ACC112 (cell line): ENCODE measurements around the gene TNP2.

Experiments used
- H2AFZ ChIP-seq: fragments of 200-600 bp; sonication (generic); one replicate; pipeline ENCODE4 v1.6.0; 2017; ENCODE audit warnings: antibody characterized with exemption, low read length; ENCODE audit not compliant: unreplicated experiment
- H3K27ac ChIP-seq: fragments of 200-600 bp; sonication (generic); 2 replicates; pipeline ENCODE4 v1.5.1; 2014; ENCODE audit warnings: low read depth, mild to moderate bottlenecking, antibody characterized with exemption, low read length, moderate library complexity
- H3K27me3 ChIP-seq: fragments of 200-600 bp; sonication (generic); 2 replicates; pipeline ENCODE4 v1.6.1; 2014; ENCODE audit warnings: mild to moderate bottlenecking, antibody characterized with exemption, low read length, moderate library complexity, mixed read lengths; ENCODE audit not compliant: insufficient read depth
- H3K36me3 ChIP-seq: fragments of 200-600 bp; sonication (generic); 2 replicates; pipeline ENCODE4 v1.6.1; 2016; ENCODE audit warnings: mild to moderate bottlenecking, antibody characterized with exemption, low read length, moderate library complexity, mixed read lengths; ENCODE audit not compliant: insufficient read depth
- H3K4me1 ChIP-seq: fragments of 200-600 bp; sonication (generic); one replicate; pipeline ENCODE4 v1.6.1; 2016; ENCODE audit warnings: low read length, mixed read lengths; ENCODE audit not compliant: insufficient read depth, unreplicated experiment, control insufficient read depth
- H3K4me3 ChIP-seq: fragments of 200-600 bp; sonication (generic); 2 replicates; pipeline ENCODE4 v1.5.1; 2014; ENCODE audit warnings: mild to moderate bottlenecking, low read depth, low read length
- H3K79me2 ChIP-seq: fragments of 200-600 bp; sonication (generic); one replicate; pipeline ENCODE4 v1.6.0; 2016; ENCODE audit warnings: low read length; ENCODE audit not compliant: control insufficient read depth, unreplicated experiment, insufficient read depth

Gene TNP2

DNA sequence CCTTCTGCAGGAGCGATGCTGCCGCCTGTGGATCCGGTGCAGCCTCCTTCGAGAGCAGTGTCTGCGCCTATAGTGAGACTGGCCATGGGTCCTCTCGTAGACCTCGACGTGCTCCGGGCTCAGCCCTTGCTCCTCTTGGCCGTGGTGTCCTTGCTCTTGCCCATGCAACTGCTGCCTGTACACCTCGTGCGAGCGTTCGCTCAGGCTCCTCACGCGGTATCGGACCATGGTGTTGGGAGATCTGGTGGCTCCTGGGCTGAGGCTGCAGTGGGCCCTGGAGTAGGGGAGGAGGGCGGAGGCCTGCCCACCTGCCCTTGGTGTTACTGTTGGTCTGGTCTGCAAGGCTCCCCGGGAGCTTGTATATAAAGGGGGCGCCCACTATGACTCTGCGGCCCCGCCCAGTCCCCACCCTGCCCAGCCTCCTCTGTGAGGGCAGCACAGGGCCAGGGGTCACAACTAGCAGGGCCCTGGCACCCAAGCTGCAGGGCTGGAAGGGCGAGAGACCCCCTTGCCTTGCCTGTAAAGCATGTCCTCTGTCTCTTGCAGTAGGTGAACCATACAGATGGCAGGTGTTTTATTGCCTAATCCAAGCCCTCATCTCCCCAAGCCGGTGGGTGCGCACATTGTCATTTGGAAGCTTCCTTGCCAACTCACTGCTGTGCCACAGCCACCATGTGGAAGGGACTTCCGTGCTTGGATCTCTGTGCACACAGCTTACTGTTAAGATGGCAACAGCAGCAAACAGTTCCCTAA lies 7.2 kb upstream of the TNP2 start, which contains the start of gene PRM2:
Gene PRM2 (minus strand): TSS at position 338 of the 753 bp plus-strand sequence. CDS start 110 bp downstream, at position 228.
- Histone ChIP-seq H3K27me3 (no peaks in the 10 kb centered on the region), H3K4me3 (no peak within 1 kb of the TSS), H2AFZ (no peak within 1 kb of the TSS), H3K79me2 (no peaks in the 10 kb centered on the region), H3K4me1 (no peaks in the 10 kb centered on the region), H3K27ac (no peak within 1 kb of the TSS), H3K36me3 (no peaks in the 10 kb centered on the region)

DNA sequence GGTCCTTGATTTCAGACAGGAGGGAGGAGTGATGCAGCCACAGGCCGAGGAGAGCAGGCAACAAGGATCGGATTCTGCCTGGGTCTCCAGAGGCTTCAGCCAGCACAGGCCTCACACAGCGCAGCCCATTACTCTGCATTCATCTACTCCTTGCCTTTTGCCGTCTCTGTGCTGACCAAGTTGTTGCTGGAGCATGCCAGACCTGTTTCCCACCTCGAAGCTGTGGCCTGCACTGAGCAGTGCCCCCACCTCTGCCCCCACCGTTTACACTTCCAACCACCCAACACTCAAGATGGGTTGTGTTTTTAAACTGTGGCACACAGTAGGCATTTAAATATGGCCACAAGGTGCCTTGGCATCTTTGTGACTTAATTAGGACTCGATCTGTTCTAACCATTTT lies 5.8 kb upstream of the TNP2 start:
- H2AFZ ChIP-seq = no peak overlapping the region
- no peaks in the 10 kb centered on the region for H3K36me3 ChIP-seq
- no peaks in the 10 kb centered on the region for H3K79me2 ChIP-seq
- no peaks in the 10 kb centered on the region for H3K4me1 ChIP-seq
- H3K27ac ChIP-seq = no peak overlapping the region
- no peak overlapping the region for H3K4me3 ChIP-seq
- no peaks in the 10 kb centered on the region for H3K27me3 ChIP-seq

DNA sequence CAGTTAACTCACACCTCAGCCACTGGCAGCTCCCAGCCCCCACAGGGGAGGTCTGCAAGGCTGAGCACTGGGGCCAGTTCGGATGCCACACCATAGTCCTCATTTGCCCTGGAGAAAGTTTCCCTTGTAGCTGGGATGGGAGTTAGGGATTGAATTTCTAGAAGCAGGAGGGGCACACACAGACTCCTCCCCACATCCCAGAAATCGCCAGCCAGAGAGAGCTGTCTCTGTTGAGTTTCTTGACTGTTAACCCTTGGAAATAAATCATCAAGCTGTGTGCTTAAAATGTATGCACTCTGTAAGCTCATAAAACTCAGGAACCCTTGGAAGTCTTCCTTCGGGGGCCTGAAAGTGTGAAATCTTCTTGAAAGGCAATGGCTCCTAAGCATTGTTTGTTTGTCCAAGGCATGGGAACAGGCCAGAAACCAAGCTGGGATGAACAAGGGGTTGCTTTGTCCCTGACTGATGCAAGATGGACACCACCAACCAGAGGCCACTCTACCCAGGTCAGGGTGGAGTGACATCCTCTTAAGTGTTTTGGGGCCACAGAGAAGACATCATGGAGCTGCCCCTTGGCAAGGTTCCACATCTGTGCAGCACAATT lies 4.7 kb upstream of the TNP2 start:
- H3K4me1 ChIP-seq = no peaks in the 10 kb centered on the region
- H3K4me3 ChIP-seq = no peak overlapping the region
- H3K27me3 ChIP-seq = no peaks in the 10 kb centered on the region
- H3K36me3 ChIP-seq = no peaks in the 10 kb centered on the region
- H2AFZ ChIP-seq = no peak overlapping the region
- H3K79me2 ChIP-seq = no peaks in the 10 kb centered on the region
- H3K27ac ChIP-seq = no peak overlapping the region

DNA sequence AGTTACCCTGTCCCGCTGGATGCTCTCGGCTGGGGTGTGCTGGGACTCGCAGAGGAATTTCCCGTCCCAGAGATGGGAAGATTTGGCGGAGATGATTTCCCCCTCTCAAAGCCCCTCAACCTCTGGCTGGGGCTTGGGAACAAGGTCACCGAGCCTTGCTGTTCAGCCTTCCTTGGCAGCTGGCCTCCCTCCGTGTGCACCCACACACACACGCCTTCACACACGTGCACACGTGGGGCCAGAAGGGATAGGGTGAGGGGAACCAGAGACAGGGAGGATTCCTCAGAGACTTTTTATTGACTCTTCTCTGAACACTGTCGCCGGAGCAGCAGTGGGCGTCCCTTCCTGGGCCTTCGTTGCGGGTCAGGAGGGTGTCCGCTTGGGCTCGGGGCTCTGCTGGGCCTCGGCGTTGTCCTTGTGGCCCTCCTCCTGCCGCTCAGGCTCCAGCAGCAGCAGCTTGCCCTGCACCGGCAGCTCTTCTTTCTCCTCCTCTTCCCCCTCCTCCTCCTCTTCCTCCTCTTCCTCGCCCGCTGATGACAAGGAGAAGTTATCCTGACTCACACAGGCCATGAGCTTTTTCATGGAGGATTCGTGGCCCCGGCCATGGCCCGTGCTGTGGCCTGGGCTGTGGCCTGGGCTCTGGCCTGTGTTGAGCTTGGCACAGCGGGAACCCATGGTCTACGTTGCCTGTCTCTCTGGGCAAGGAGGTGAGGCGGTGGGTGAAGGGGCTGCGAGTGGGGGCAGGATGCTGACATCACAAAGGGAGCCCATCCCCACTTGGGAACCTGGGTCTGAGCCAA lies 4.0 kb upstream of the TNP2 start, which contains the start of gene PRM3:
Gene PRM3 (minus strand): TSS at position 709 of the 800 bp plus-strand sequence. CDS start 34 bp downstream, at position 675.
- Histone ChIP-seq H2AFZ (no peak within 1 kb of the TSS), H3K79me2 (no peaks in the 10 kb centered on the region), H3K27ac (no peak within 1 kb of the TSS), H3K27me3 (no peaks in the 10 kb centered on the region), H3K4me3 (no peak within 1 kb of the TSS), H3K4me1 (no peaks in the 10 kb centered on the region), H3K36me3 (no peaks in the 10 kb centered on the region)

DNA sequence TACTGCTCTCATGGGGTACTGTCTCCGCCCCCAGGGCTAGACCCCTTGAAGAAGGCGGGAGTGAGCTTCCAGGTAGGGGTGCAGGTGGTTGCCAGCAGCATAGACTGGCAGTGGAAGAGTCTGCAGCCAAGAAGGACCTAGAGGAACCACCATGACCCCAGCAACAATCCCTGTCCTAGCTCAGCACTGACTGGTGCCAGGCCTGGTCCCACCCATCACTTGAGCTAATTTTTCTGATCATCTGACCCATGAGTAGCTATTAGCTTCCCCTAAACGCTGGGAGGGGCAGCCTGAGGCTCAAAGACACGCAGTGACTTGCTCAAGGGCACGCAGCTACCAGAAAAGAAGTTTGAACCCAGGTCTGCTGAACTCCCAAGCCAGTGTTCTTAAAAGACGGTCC lies 3.4 kb upstream of the TNP2 start:
- no peaks in the 10 kb centered on the region for H3K36me3 ChIP-seq
- H3K4me1 ChIP-seq = no peaks in the 10 kb centered on the region
- H3K4me3 ChIP-seq = no peak overlapping the region
- peaks cover 3% of the 10 kb centered on the region; the same call in 1 of the 2 replicates for H3K27me3 ChIP-seq
- no peak overlapping the region for H3K27ac ChIP-seq
- H3K79me2 ChIP-seq = no peaks in the 10 kb centered on the region
- H2AFZ ChIP-seq = no peak overlapping the region

DNA sequence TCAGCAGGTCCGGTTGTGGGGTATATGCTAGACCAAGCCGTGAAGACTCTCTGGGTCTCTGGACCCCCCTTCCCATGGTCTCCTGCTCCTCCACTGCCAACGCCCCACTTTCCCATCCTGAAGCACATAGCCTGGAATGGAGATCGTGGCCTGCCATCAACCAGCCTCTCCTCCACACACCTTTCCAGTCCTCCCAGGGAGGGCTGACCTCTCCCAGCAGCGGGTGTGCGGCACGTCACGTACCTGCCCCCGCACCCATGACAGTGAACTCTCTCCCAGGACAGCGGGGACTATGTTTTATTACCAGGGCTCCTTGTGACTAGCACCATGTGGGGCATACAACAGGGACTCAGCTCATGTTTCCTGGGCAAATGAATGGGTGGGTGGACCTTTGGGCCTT lies 2.5 kb upstream of the TNP2 start:
- no peak overlapping the region for H3K27ac ChIP-seq
- peaks cover 3% of the 10 kb centered on the region; the same call in 1 of the 2 replicates for H3K27me3 ChIP-seq
- H3K79me2 ChIP-seq = no peaks in the 10 kb centered on the region
- no peaks in the 10 kb centered on the region for H3K36me3 ChIP-seq
- no peaks in the 10 kb centered on the region for H3K4me1 ChIP-seq
- H2AFZ ChIP-seq = no peak overlapping the region
- H3K4me3 ChIP-seq = no peak overlapping the region

DNA sequence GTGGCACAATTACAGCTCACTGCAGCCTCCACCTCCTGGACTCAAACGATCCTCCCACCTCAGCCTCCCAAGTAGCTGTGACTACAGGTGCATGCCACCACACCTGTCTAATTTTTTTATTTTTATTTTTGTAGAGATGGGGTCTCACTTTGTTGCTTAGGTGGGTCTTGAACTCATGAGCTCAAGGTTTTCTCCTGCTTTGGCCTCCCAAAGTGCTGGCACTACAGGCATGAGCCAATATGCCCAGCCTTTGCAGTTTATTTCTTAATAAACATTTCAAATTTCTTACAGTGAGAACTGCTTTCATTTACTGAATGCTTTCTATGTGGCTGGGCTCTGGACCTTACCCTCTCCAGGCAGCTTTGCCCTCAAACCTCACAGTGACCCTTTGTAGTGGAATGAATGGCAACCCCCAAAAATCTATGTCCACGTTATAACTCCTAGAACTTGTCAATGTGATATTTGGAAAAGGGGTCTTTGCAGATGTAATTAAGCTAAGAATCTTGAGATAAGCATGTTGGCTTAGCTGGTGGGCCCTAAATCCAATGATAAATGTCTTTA lies 1.6 kb upstream of the TNP2 start:
- Histone ChIP-seq H3K79me2 (no peaks in the 10 kb centered on the region), H2AFZ (no peak overlapping the region), H3K4me1 (no peaks in the 10 kb centered on the region), H3K27ac (no peak overlapping the region), H3K4me3 (no peak overlapping the region), H3K27me3 (peaks cover 3% of the 10 kb centered on the region; the same call in 1 of the 2 replicates), H3K36me3 (no peaks in the 10 kb centered on the region)

DNA sequence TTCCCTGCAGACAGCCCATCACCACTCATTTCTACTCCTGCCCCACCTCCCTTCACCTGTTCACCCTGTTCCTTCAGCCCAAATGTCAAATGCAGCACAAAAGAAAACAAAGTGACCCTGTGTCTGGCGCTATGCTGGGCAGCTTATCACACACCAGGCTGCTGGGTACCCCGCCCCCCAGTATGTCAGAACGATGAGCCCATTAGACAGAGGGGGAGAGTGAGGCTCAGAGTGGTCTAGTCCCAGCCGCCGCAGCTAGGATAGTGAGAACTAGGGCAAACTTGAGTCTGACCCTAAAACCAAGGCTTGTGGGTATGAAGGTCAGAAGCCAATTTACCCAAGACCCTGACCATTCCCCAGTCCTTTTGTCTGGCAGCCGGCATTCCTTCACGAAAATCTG lies 4.0 kb downstream of the TNP2 start:
- no peak overlapping the region for H3K27ac ChIP-seq
- no peak overlapping the region for H3K4me3 ChIP-seq
- peaks cover 3% of the 10 kb centered on the region; the same call in 1 of the 2 replicates for H3K27me3 ChIP-seq
- H3K79me2 ChIP-seq = no peaks in the 10 kb centered on the region
- H3K4me1 ChIP-seq = no peaks in the 10 kb centered on the region
- H2AFZ ChIP-seq = no peak overlapping the region
- H3K36me3 ChIP-seq = no peaks in the 10 kb centered on the region

DNA sequence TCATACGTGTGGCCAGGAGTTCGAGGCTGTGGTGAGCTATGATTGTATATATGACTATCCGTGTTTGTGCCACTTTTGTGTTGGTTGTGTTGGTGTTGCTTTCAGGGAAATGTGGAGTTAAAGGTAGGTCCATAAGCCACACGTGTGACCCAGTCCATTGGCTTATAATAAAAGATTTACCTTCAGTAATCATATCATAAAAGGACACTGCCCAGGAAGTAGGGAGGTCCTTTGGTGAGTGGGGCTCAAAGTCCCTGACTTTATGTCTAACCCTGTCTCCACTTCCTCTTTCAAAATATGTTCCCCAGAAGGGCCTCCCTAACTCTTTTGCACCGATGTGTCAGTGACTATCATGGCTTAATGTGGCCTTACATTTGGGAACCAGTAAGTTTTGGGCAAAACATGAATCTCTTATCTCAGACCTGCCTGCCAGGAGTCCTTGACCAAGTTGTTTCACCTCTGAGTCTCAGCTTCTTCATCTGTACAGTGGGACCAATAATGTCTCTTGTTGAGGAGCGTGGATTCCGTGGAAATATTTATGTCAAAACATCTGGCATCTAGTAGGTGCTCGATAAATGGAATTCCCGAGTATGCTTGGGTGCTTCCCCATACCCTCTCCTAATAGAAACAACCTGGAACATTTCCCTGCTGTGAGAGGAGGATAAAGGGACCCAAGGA lies 4.8 kb downstream of the TNP2 start:
- H2AFZ ChIP-seq = no peak overlapping the region
- H3K27me3 ChIP-seq = peaks cover 3% of the 10 kb centered on the region; the same call in 1 of the 2 replicates
- no peaks in the 10 kb centered on the region for H3K36me3 ChIP-seq
- peaks cover under 1% of the 10 kb centered on the region for H3K4me1 ChIP-seq
- no peak overlapping the region for H3K27ac ChIP-seq
- H3K4me3 ChIP-seq = no peak overlapping the region
- H3K79me2 ChIP-seq = no peaks in the 10 kb centered on the region

DNA sequence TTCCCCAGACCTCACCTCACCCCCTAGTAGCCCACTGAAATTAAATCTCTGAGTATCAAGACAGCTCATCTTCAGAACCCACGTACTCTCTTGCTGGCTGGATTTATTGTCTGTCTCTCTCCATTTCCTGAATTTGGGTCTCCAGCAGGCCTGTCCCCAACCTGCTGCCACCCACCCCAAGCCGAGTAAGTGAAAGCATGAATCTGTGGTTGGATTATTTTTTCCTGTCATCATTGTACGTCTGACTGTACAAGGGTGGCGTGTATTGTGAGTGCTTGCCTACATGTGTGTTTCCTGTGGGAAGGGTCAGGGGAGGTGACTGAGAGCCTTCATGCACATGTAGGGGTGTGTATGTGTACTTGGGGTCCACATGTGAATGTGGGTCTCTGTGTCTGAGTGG lies 5.4 kb downstream of the TNP2 start:
- no peaks in the 10 kb centered on the region for H3K36me3 ChIP-seq
- H3K4me3 ChIP-seq = no peak overlapping the region
- no peak overlapping the region for H2AFZ ChIP-seq
- peaks cover 3% of the 10 kb centered on the region; the same call in 1 of the 2 replicates for H3K27me3 ChIP-seq
- H3K79me2 ChIP-seq = no peaks in the 10 kb centered on the region
- H3K4me1 ChIP-seq = peaks cover 6% of the 10 kb centered on the region
- no peak overlapping the region for H3K27ac ChIP-seq
